Measurements from ENCODE around the gene LMO7. TPM values are rescaled to one million over a fixed set of nuclear protein-coding genes. Genes with fewer than 3 reads are reported as not detected.
A peak's percentile ranks its signal among the peaks of the same experiment; 100 is the strongest.

The LMO7 gene
- total and polyA plus RNA-seq, 2 of the 4 experiments (the other 2 are of a cell fraction): 266 to 367 TPM

DNA sequence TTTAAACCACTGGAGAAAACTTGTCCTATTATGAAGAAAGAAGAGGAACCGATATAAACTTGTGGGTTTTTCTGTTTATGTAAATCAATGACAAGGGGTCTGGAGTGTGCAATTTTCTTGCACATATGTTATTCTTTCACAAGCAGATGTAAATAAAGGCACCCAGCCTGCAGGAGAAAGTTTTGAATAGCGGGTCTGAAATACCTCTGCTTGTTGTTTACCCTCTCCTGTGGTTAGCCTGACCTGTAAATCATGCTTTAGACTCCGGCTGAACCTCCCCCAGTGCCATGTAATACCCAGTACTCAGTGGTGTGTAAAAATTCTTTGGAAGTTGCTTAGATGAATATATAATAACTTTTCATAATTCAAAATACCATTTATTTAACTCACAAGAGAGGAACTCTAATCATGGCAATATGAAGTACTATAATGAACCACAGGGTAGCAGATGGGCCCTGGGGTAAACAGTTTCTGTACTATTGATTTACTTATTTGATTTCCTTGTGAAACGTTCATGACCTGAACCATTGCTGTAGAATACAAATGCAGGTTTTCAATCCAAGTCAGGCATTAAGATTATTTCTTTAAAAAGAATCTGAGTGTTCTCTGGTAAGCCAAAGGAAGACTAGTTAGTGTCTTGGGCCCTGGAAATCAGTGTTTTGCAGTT, 245.1 kb downstream of the LMO7 start:
- CTCF ChIA-PET: interaction anchor here (1.8 kb wide), 1 partner anchor 593 kb away, joined by 4 read pairs; no protein-coding TSS in a partner anchor
- H4K20me1 ChIP-seq (ENCODE audit: insufficient read depth, low read length): no peaks in the 10 kb centered on the region
- peak overlapping the region; percentile 38; the same call in 1 of the 2 replicates for H3K18ac ChIP-seq (ENCODE audit: low read depth, low read length)
- H2BK120ac ChIP-seq (ENCODE audit: low read depth, low read length): no peak overlapping the region
- no peaks in the 10 kb centered on the region for H3K9me3 ChIP-seq (ENCODE audit: control insufficient read depth, insufficient read depth, low read length)
- no peak overlapping the region for H2AK9ac ChIP-seq (replicated peaks; ENCODE audit: low read depth, low read length, poor library complexity)
- no TSS peak for BruUV-seq (replicated peaks)
- no peaks in the 10 kb centered on the region for H3K79me1 ChIP-seq (ENCODE audit: low read depth in 1 of 2, low read length in 2 of 2)
- no CpG with 5 or more reads among the region's 4 CpGs for WGBS, 2 experiments (ENCODE audit: extremely low coverage in 2 of 2, insufficient read length in 1 of 2)
- no peak overlapping the region for H3K56ac ChIP-seq (ENCODE audit: extremely low read depth, insufficient read depth, low read length)
- DNase-seq (peak; percentile 77), ATAC-seq (ENCODE audit: low read depth) (peak; percentile 79)
- H3K4me3 ChIP-seq (ENCODE audit: insufficient read depth, low read depth, low read length): no peak overlapping the region
- no peak overlapping the region for H4K8ac ChIP-seq (ENCODE audit: low read depth in 2 of 2, low read length in 2 of 2)
- H4K91ac ChIP-seq (ENCODE audit: insufficient read depth, low read depth, low read length): no peak overlapping the region
- H3K9ac ChIP-seq (ENCODE audit: low read depth, low read length): no peak overlapping the region
- no peak overlapping the region for H2BK20ac ChIP-seq (ENCODE audit: low read depth, low read length)
- no peak for TF ChIP-seq CHD1 (IDR thresholded peaks at IDR 0.05; ENCODE audit: low read depth, low read length)
- TF ChIP-seq RAD21 (IDR thresholded peaks at IDR 0.05; ENCODE audit: low read length): no peak
- TF ChIP-seq RCOR1 (IDR thresholded peaks at IDR 0.05; ENCODE audit: insufficient replicate concordance, low read length): no peak
- TF ChIP-seq, protein P1, sequence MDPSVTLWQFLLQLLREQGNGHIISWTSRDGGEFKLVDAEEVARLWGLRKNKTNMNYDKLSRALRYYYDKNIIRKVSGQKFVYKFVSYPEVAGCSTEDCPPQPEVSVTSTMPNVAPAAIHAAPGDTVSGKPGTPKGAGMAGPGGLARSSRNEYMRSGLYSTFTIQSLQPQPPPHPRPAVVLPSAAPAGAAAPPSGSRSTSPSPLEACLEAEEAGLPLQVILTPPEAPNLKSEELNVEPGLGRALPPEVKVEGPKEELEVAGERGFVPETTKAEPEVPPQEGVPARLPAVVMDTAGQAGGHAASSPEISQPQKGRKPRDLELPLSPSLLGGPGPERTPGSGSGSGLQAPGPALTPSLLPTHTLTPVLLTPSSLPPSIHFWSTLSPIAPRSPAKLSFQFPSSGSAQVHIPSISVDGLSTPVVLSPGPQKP (IDR thresholded peaks at IDR 0.05; ENCODE audit: borderline replicate concordance, low read depth, low read length): no peak
- no peak for TF ChIP-seq BHLHE40 (IDR thresholded peaks at IDR 0.05; ENCODE audit: low read depth, low read length)
- TF ChIP-seq, protein P2, sequence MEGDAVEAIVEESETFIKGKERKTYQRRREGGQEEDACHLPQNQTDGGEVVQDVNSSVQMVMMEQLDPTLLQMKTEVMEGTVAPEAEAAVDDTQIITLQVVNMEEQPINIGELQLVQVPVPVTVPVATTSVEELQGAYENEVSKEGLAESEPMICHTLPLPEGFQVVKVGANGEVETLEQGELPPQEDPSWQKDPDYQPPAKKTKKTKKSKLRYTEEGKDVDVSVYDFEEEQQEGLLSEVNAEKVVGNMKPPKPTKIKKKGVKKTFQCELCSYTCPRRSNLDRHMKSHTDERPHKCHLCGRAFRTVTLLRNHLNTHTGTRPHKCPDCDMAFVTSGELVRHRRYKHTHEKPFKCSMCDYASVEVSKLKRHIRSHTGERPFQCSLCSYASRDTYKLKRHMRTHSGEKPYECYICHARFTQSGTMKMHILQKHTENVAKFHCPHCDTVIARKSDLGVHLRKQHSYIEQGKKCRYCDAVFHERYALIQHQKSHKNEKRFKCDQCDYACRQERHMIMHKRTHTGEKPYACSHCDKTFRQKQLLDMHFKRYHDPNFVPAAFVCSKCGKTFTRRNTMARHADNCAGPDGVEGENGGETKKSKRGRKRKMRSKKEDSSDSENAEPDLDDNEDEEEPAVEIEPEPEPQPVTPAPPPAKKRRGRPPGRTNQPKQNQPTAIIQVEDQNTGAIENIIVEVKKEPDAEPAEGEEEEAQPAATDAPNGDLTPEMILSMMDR (conservative IDR thresholded peaks at IDR 0.05; ENCODE audit: low read depth, low read length): no peak
- no peak for TF ChIP-seq CEBPB (IDR thresholded peaks at IDR 0.05; ENCODE audit: low read depth, low read length)
- no peak for TF ChIP-seq MAFK (IDR thresholded peaks at IDR 0.05; ENCODE audit: low read depth, low read length)
- TF ChIP-seq RFX5 (IDR thresholded peaks at IDR 0.05; ENCODE audit: low read depth, low read length): no peak
- TF ChIP-seq MAZ (IDR thresholded peaks at IDR 0.05; ENCODE audit: borderline replicate concordance, low read depth, low read length): no peak
- no peak for TF ChIP-seq FOS (IDR thresholded peaks at IDR 0.05; ENCODE audit: low read depth, low read length)
- TF ChIP-seq, protein P3, sequence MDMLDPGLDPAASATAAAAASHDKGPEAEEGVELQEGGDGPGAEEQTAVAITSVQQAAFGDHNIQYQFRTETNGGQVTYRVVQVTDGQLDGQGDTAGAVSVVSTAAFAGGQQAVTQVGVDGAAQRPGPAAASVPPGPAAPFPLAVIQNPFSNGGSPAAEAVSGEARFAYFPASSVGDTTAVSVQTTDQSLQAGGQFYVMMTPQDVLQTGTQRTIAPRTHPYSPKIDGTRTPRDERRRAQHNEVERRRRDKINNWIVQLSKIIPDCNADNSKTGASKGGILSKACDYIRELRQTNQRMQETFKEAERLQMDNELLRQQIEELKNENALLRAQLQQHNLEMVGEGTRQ (IDR thresholded peaks at IDR 0.05; ENCODE audit: low read depth, low read length): no peak
- no peak for TF ChIP-seq NFE2L2 (IDR thresholded peaks at IDR 0.05; ENCODE audit: low read depth, low read length)
- TF ChIP-seq POLR2A (IDR thresholded peaks at IDR 0.05; ENCODE audit: low read depth, low read length): no peak
- TF ChIP-seq MXI1 (IDR thresholded peaks at IDR 0.05; ENCODE audit: borderline replicate concordance, low read depth, low read length): no peak
- no peak for TF ChIP-seq SMC3 (IDR thresholded peaks at IDR 0.05; ENCODE audit: low read depth, low read length)
- intact Hi-C loops (cut with micrococcal nuclease): loop anchor here (1.0 to 5.0 kb wide), 4 partner anchors 131 to 502 kb away; no protein-coding TSS in a partner anchor
- H2AK5ac ChIP-seq (ENCODE audit: low read depth, low read length): no peak overlapping the region
- H3K36me3 ChIP-seq (ENCODE audit: control insufficient read depth, insufficient read depth, low read length): no peaks in the 10 kb centered on the region
- no peak overlapping the region for H2BK5ac ChIP-seq (ENCODE audit: low read depth, low read length, poor library complexity, severe bottlenecking)
- H3K14ac ChIP-seq (replicated peaks; ENCODE audit: low read depth, low read length): no peak overlapping the region
- H2BK15ac ChIP-seq (ENCODE audit: low read depth, low read length): no peak overlapping the region
- in situ Hi-C loops (cut with MboI; ENCODE audit: low sequenced_read_pairs): no loop called here
- no peak overlapping the region for H3K4ac ChIP-seq (ENCODE audit: low read depth, low read length)
- H3K4me1 ChIP-seq (ENCODE audit: control insufficient read depth, insufficient read depth, low read length): peaks cover 5% of the 10 kb centered on the region
- H3K27me3 ChIP-seq (ENCODE audit: control insufficient read depth, insufficient read depth, low read length): peaks cover 12% of the 10 kb centered on the region
- dilution Hi-C loops (cut with HindIII; ENCODE audit: low sequenced_read_pairs, unreplicated experiment): no loop called here
- H3K27ac ChIP-seq (ENCODE audit: insufficient read depth, low read length): no peak overlapping the region; the same call in 1 of the 2 replicates
- no peak overlapping the region for H3K23ac ChIP-seq (ENCODE audit: low read depth, low read length)
- H3K9me1 ChIP-seq (ENCODE audit: insufficient read depth, low read length): no peaks in the 10 kb centered on the region; the same call in 1 of the 2 replicates
- no peak overlapping the region; the same call in 1 of the 2 replicates for H3K4me2 ChIP-seq (ENCODE audit: low read depth, low read length)
- no peak overlapping the region for H2AFZ ChIP-seq (replicated peaks; ENCODE audit: low read length, poor library complexity)
- POLR2A ChIA-PET (ENCODE audit: unreplicated experiment): no interaction called here
- no peak overlapping the region for H4K5ac ChIP-seq (ENCODE audit: low read depth, low read length)
